H1 (cell line): Measurements from ENCODE around the gene RPS28. TPM values are rescaled to one million over a fixed set of nuclear protein-coding genes. Genes with fewer than 3 reads are reported as not detected.

Experiments
- CHD7 ChIP-seq: fragments of 300-600 bp; sonication (generic); IDR thresholded peaks from 2 replicates; pipeline ENCODE4 v1.7.1; 2012; ENCODE audit warnings: low read length, moderate library complexity, mild to moderate bottlenecking, inconsistent platforms; ENCODE audit not compliant: insufficient replicate concordance
- CTCF ChIP-seq, 3 experiments: IDR thresholded peaks; 1 replicate in 2 of 3; 2 replicates in 1 of 3; pipeline versions ENCODE4 v1.5.1 to v1.6.1; 2011; ENCODE audit warnings: low read length in 3 of 3, mild to moderate bottlenecking in 3 of 3, inconsistent platforms in 2 of 3, low read depth in 1 of 3, moderate library complexity in 1 of 3; ENCODE audit not compliant: insufficient read depth in 1 of 3; ENCODE audit errors: control extremely low read depth in 1 of 3
- POU5F1 ChIP-seq: IDR thresholded peaks from 2 replicates; pipeline ENCODE4 v1.6.1; 2011; ENCODE audit warnings: low read depth, mild to moderate bottlenecking, low read length, moderate library complexity
- RXRA ChIP-seq: IDR thresholded peaks from 2 replicates; pipeline ENCODE4 v1.6.1; 2011; ENCODE audit warnings: low read depth, mild to moderate bottlenecking, low read length, moderate library complexity; ENCODE audit not compliant: insufficient read depth
- SP2 ChIP-seq: IDR thresholded peaks from 2 replicates; pipeline ENCODE4 v1.6.1; 2012; ENCODE audit warnings: mild to moderate bottlenecking, low read length, inconsistent platforms
- TCF12 ChIP-seq: IDR thresholded peaks from 2 replicates; pipeline ENCODE4 v1.6.1; 2011; ENCODE audit warnings: low read depth, mild to moderate bottlenecking, low read length
- ZNF274 ChIP-seq: IDR thresholded peaks from 2 replicates; pipeline ENCODE4 v1.7.0; 2012; ENCODE audit warnings: low read length, borderline replicate concordance; ENCODE audit errors: extremely low read depth
- polyA plus RNA-seq, 7 experiments: library from polyadenylated mRNA; depleted of rRNA in 3 of 7; stranded (reverse) in 5 of 7; unstranded in 2 of 7; fragments of >200 nt in 5 of 7; fragments of 200-250 nt in 2 of 7; gene quantifications; 1 replicate in 5 of 7; 2 replicates in 1 of 7; 4 replicates in 1 of 7; pipeline versions ENCODE4 v1.2.1 to v1.2.3, GENCODE V29; 2011 to 2013; ENCODE audit warnings: missing spikeins in 2 of 7, mixed read lengths in 2 of 7
- total RNA-seq: library from RNA; stranded (reverse); fragmentation: NEBNext Ultra II Directional; extraction: Animal tissue kit (Norgen Biotek cat#: 25700); gene quantifications from 2 replicates; pipeline ENCODE4 v1.2.1, GENCODE V29; 2021

Gene RPS28
- total and polyA plus RNA-seq, 2 of the 8 experiments (the other 6 are each of a cell fraction or from before 2014, with no cell fraction given): 1,241 to 1,699 TPM

GRCh38 chr19:8321067-8321985 lies at the start of gene RPS28, which contains the start of gene NDUFA7 (continued):
- TF ChIP-seq CHD7: no peak
- no peak for TF ChIP-seq SP2
- TF ChIP-seq POU5F1: no peak
- no peak for TF ChIP-seq RXRA
- TF ChIP-seq ZNF274: no peak
- peak in 1 of 3 experiments; percentile 18; a peak in 1 of 4 replicates for TF ChIP-seq CTCF (IDR thresholded peaks at IDR 0.05; ENCODE audit: control extremely low read depth in 1 of 3, insufficient read depth in 1 of 3, low read depth in 1 of 3, low read length in 3 of 3)
- TF ChIP-seq TCF12: no peak
